Measurements from ENCODE around the gene MRPS30.

The MRPS30 gene

GRCh38 chr5:44862808-44863207 is 54.1 kb downstream of the MRPS30 start:
- Histone ChIP-seq H3K27ac (ENCODE audit: low read length) (no peak overlapping the region), H3K4me1 (ENCODE audit: insufficient read depth, low read length) (no peaks in the 10 kb centered on the region), H3K9me3 (ENCODE audit: insufficient read depth, low read depth, low read length) (no peaks in the 10 kb centered on the region), H3K36me3 (ENCODE audit: insufficient read depth, low read depth, low read length) (no peaks in the 10 kb centered on the region), H3K4me3 (ENCODE audit: low read length) (no peak overlapping the region), H3K9ac (ENCODE audit: low read depth, low read length) (no peak overlapping the region), H3K27me3 (ENCODE audit: insufficient read depth, low read length) (no peaks in the 10 kb centered on the region)
